Measurements from ENCODE around the gene SPEN.
"Not testable (repeated sequence)": the region's sequence is repeated elsewhere in the genome, so short reads cannot be mapped to it uniquely, and the experiment has no call there.

SPEN gene

DNA sequence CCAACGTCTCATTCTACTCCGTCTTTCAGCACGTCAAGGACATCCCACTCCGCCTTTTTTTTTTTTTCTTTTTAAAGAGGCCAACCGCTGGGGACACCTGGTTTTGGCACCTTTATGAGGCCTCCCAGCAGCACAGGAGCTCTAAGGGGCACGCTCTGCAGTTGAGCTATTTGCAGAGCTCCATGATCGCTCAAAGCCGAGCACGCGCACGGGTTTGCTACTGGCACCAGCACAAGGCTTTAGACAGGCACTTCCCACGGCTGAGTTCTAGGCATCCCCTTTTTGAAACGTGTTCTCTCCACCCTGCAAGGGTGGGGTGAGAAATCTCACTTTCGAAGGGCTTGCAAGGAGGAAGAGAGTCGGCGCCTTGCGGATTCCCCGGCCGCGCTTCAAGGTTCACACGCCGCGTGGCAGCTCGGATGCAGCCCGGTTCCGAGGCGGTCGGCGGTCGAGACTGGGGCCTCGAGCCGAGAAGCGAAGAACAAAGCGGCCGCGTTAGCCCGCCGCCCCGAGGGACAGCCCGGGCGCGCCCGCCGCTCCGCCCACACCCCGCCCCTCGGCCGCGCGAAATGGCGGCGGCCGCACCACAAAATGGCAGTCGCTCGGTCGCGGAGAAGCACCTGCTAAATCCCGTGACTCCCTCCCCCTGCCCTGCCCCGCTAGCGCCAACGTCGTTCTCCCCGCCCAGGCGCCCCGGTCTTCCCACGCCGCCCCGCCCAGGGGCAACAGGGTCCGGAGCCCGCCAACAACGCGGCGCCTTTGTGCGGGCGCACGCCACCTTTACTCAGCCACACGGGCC lies 12.9 kb upstream of the SPEN start:
- H3K27me3 ChIP-seq (ENCODE audit: control insufficient read depth, insufficient read depth, low read length), result no peaks in the 10 kb centered on the region
- peaks cover 5% of the 10 kb centered on the region; the same call in 1 of the 2 replicates for H3K4me1 ChIP-seq (ENCODE audit: control insufficient read depth, insufficient read depth, low read length)
- H3K27ac ChIP-seq (ENCODE audit: low read length), result no peak overlapping the region
- WGBS (ENCODE audit: insufficient coverage, insufficient read length), result no CpG with 5 or more reads among the region's 77 CpGs
- no peaks in the 10 kb centered on the region for H3K9me3 ChIP-seq (ENCODE audit: control insufficient read depth, insufficient read depth, low read length)
- H3K36me3 ChIP-seq (ENCODE audit: control insufficient read depth, insufficient read depth, low read length), result no peaks in the 10 kb centered on the region; the same call in 1 of the 2 replicates
- no peak for DNase-seq (ENCODE audit: low read depth, low spot score)
- peak overlapping the region; percentile 64; the same call in 1 of the 2 replicates for H3K4me3 ChIP-seq (ENCODE audit: low read length)

DNA sequence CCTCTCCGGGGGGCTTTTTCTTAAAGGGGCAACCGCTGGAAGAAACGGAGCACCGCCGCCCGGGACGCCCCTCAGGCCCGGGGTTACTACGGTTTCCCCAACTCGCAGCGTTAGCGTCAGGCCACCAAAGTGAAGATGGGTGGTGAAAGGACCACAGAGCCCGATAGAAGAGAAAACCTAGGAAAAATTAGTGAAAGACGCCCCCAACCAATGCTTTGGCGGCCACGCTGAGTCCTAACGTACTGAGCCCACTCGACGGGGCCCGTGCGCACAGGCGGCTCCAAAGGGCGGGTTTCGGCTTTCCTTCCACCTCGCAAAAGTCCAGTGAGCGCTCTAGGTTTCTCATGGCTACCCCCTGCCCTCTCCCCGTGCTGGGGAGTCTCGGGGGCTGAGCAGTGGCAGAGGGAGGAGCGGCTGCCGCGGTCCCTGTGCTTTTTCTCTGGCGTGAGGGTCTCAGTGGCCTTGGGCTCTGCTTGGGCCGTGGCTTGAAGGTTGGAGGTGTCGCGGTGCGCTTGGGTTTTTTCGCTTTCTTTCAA lies 12.2 kb upstream of the SPEN start:
- Histone ChIP-seq H3K4me1 (ENCODE audit: control insufficient read depth, insufficient read depth, low read length) (peaks cover 5% of the 10 kb centered on the region; the same call in 1 of the 2 replicates), H3K4me3 (ENCODE audit: low read length) (peak overlapping the region; percentile 64; the same call in 1 of the 2 replicates), H3K36me3 (ENCODE audit: control insufficient read depth, insufficient read depth, low read length) (no peaks in the 10 kb centered on the region; the same call in 1 of the 2 replicates), H3K27ac (ENCODE audit: low read length) (peak overlapping the region; percentile 70), H3K9me3 (ENCODE audit: control insufficient read depth, insufficient read depth, low read length) (no peaks in the 10 kb centered on the region), H3K27me3 (ENCODE audit: control insufficient read depth, insufficient read depth, low read length) (no peaks in the 10 kb centered on the region)
- WGBS (ENCODE audit: insufficient coverage, insufficient read length), result no CpG with 5 or more reads among the region's 37 CpGs
- no peak for DNase-seq (ENCODE audit: low read depth, low spot score)

DNA sequence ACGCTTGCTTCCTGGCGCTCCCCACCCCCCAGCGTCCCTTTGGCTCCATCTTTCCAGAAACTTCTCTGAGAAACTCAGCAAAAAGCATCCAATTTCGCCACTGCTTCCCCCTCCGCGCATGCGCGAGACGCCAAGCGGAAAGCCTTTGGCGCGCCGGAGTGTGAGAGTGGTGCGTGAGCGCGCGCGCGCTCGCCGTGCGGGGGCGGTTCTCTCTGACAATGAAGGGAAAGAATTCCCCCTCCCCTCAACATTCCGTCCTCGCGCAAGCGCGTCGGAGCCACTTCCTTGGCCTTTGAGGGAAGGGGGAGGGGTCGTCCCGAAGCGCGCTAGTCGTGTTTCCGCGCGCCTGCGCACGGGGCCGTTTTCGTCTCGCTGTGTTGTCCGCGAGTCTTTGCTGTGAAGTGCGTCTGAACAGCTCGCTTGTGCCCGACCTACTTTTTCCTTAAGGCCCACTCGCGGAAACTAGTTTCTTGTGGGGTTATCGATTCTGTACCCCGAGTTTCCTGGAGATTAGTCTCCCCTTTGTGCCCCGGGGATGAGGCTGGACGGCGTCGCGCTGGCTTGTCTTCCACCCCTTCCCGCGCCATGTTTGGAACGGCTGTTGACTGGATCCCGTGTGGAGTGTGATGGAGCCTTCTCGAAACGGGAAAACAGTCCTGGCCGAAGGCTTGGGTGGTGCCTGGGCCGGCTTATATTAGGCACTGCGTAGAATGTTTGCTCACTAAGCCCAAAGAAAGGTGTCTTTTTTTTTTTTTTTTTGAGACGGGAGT lies 11.6 kb upstream of the SPEN start:
- Histone ChIP-seq H3K36me3 (ENCODE audit: control insufficient read depth, insufficient read depth, low read length) (no peaks in the 10 kb centered on the region; the same call in 1 of the 2 replicates), H3K4me3 (ENCODE audit: low read length) (peak overlapping the region; percentile 64; the same call in 1 of the 2 replicates), H3K9me3 (ENCODE audit: control insufficient read depth, insufficient read depth, low read length) (no peaks in the 10 kb centered on the region), H3K27ac (ENCODE audit: low read length) (no peak overlapping the region), H3K27me3 (ENCODE audit: control insufficient read depth, insufficient read depth, low read length) (no peaks in the 10 kb centered on the region), H3K4me1 (ENCODE audit: control insufficient read depth, insufficient read depth, low read length) (peaks cover 5% of the 10 kb centered on the region; the same call in 1 of the 2 replicates)
- peak; percentile 95 for DNase-seq (ENCODE audit: low read depth, low spot score)
- no CpG with 5 or more reads among the region's 66 CpGs for WGBS (ENCODE audit: insufficient coverage, insufficient read length)

DNA sequence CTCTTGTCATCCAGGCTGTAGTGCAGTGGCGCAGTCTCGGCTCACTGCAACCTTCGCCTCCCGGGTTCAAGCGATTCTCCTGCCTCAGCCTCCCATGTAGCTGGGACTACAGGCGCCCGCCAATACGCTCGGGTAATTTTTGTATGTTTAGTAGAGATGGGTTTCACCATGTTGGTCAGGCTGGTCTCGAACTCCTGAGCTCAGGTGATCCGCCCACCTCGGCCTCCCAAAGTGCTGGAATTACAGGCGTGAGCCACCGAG lies 11.1 kb upstream of the SPEN start:
- not testable (repeated sequence) for H3K27me3 ChIP-seq (ENCODE audit: control insufficient read depth, insufficient read depth, low read length); H3K36me3 ChIP-seq (ENCODE audit: control insufficient read depth, insufficient read depth, low read length); H3K27ac ChIP-seq (ENCODE audit: low read length); H3K4me1 ChIP-seq (ENCODE audit: control insufficient read depth, insufficient read depth, low read length); H3K9me3 ChIP-seq (ENCODE audit: control insufficient read depth, insufficient read depth, low read length); H3K4me3 ChIP-seq (ENCODE audit: low read length); DNase-seq (ENCODE audit: low read depth, low spot score)
- WGBS (ENCODE audit: insufficient coverage, insufficient read length), result no CpG with 5 or more reads among the region's 14 CpGs

- Histone ChIP-seq H3K27ac (ENCODE audit: low read length) (no peak overlapping the region), H3K9me3 (ENCODE audit: control insufficient read depth, insufficient read depth, low read length) (no peaks in the 10 kb centered on the region), H3K4me1 (ENCODE audit: control insufficient read depth, insufficient read depth, low read length) (peaks cover 5% of the 10 kb centered on the region; the same call in 1 of the 2 replicates), H3K36me3 (ENCODE audit: control insufficient read depth, insufficient read depth, low read length) (no peaks in the 10 kb centered on the region; the same call in 1 of the 2 replicates), H3K4me3 (ENCODE audit: low read length) (no peak overlapping the region), H3K27me3 (ENCODE audit: control insufficient read depth, insufficient read depth, low read length) (no peaks in the 10 kb centered on the region)
- no CpG with 5 or more reads among the region's 62 CpGs for WGBS (ENCODE audit: insufficient coverage, insufficient read length)
- DNase-seq (ENCODE audit: low read depth, low spot score), result no peak
Observed at GRCh38 chr1:15836772-15837669, 10.5 kb upstream of the SPEN start.

GRCh38 chr1:15837931-15838330 lies 9.6 kb upstream of the SPEN start:
- H3K4me1 ChIP-seq (ENCODE audit: control insufficient read depth, insufficient read depth, low read length), result peaks cover 5% of the 10 kb centered on the region; the same call in 1 of the 2 replicates
- WGBS (ENCODE audit: insufficient coverage, insufficient read length), result no CpG with 5 or more reads among the region's 7 CpGs

GRCh38 chr1:15838721-15839120 lies 8.8 kb upstream of the SPEN start:
- no peak overlapping the region for H3K4me3 ChIP-seq (ENCODE audit: low read length)
- WGBS (ENCODE audit: insufficient coverage, insufficient read length), result no CpG with 5 or more reads among the region's 4 CpGs
- no peaks in the 10 kb centered on the region for H3K9me3 ChIP-seq (ENCODE audit: control insufficient read depth, insufficient read depth, low read length)
- no peaks in the 10 kb centered on the region for H3K27me3 ChIP-seq (ENCODE audit: control insufficient read depth, insufficient read depth, low read length)
- DNase-seq (ENCODE audit: low read depth, low spot score), result no peak
- no peak overlapping the region for H3K27ac ChIP-seq (ENCODE audit: low read length)
- H3K4me1 ChIP-seq (ENCODE audit: control insufficient read depth, insufficient read depth, low read length), result peaks cover 3% of the 10 kb centered on the region; the same call in 1 of the 2 replicates
- no peaks in the 10 kb centered on the region; the same call in 1 of the 2 replicates for H3K36me3 ChIP-seq (ENCODE audit: control insufficient read depth, insufficient read depth, low read length)

More at GRCh38 chr1:15837931-15838330, 9.6 kb upstream of the SPEN start:
- no peaks in the 10 kb centered on the region; the same call in 1 of the 2 replicates for H3K36me3 ChIP-seq (ENCODE audit: control insufficient read depth, insufficient read depth, low read length)
- H3K4me3 ChIP-seq (ENCODE audit: low read length), result no peak overlapping the region
- no peaks in the 10 kb centered on the region for H3K9me3 ChIP-seq (ENCODE audit: control insufficient read depth, insufficient read depth, low read length)
- DNase-seq (ENCODE audit: low read depth, low spot score), result no peak
- no peak overlapping the region for H3K27ac ChIP-seq (ENCODE audit: low read length)
- no peaks in the 10 kb centered on the region for H3K27me3 ChIP-seq (ENCODE audit: control insufficient read depth, insufficient read depth, low read length)

DNA sequence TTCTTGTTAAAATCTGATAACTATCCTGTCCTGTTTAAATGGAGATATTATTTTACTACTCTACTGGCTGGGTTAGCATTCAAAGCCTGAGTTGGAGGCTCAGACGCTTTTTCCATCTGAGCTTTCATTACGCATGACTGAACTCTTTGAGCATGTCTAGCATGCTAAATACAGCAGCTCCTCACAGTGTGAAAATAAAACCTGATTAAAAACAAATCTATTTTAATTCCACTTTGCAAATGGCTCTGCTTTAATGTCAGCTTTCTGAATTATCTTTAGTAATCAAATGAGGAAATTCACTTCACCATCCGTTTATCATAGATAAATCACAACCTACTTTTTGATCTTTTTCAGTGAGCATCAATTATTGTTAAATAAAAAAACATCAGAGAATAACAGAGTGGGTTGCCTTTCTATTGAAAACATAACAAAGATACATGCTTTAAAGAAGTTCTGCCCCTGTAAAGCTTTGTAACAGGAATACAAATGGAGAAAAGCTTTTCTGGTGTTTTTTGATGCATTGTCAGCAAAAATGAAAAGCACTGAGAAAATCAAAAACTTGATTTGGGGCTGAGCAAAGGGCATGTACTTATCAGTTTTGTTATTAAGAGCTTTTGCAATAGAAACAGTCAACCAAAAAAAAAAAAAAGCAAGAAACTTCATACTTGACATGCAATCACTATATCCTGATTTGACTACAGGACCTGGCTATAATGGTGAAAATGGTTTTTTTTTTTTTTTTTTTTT lies 3.5 kb upstream of the SPEN start:
- no peak overlapping the region for H3K27ac ChIP-seq (ENCODE audit: low read length)

GRCh38 chr1:15846056-15846455 lies 1.5 kb upstream of the SPEN start:
- H3K27ac ChIP-seq (ENCODE audit: low read length); H3K9me3 ChIP-seq (ENCODE audit: control insufficient read depth, insufficient read depth, low read length); H3K4me1 ChIP-seq (ENCODE audit: control insufficient read depth, insufficient read depth, low read length); H3K27me3 ChIP-seq (ENCODE audit: control insufficient read depth, insufficient read depth, low read length); H3K4me3 ChIP-seq (ENCODE audit: low read length); DNase-seq (ENCODE audit: low read depth, low spot score); H3K36me3 ChIP-seq (ENCODE audit: control insufficient read depth, insufficient read depth, low read length): not testable (repeated sequence)
- WGBS (ENCODE audit: insufficient coverage, insufficient read length), result no CpG with 5 or more reads among the region's 11 CpGs

More for the DNA sequence above, 3.5 kb upstream of the SPEN start:
- no peaks in the 10 kb centered on the region for H3K36me3 ChIP-seq (ENCODE audit: control insufficient read depth, insufficient read depth, low read length)
- no peak for DNase-seq (ENCODE audit: low read depth, low spot score)
- no peaks in the 10 kb centered on the region for H3K27me3 ChIP-seq (ENCODE audit: control insufficient read depth, insufficient read depth, low read length)
- WGBS (ENCODE audit: insufficient coverage, insufficient read length), result no CpG with 5 or more reads among the region's 3 CpGs
- H3K4me1 ChIP-seq (ENCODE audit: control insufficient read depth, insufficient read depth, low read length), result no peaks in the 10 kb centered on the region
- no peak overlapping the region for H3K4me3 ChIP-seq (ENCODE audit: low read length)
- H3K9me3 ChIP-seq (ENCODE audit: control insufficient read depth, insufficient read depth, low read length), result no peaks in the 10 kb centered on the region

Data from iPS DF 6.9 (cell line).